IPS-15b (cell line): ENCODE data around the gene COL24A1.
A peak's percentile ranks its signal among the peaks of the same experiment; 100 is the strongest.
"Not testable (repeated sequence)": the region's sequence is repeated elsewhere in the genome, so short reads cannot be mapped to it uniquely, and the experiment has no call there.

Experiments used
- H3K27me3 ChIP-seq: one replicate; pipeline ENCODE4 v1.6.1; 2013; ENCODE audit warnings: low read length; ENCODE audit not compliant: control insufficient read depth, insufficient read depth
- H3K36me3 ChIP-seq: one replicate; pipeline ENCODE4 v1.6.1; 2013; ENCODE audit warnings: low read length; ENCODE audit not compliant: control insufficient read depth, insufficient read depth
- H3K4me1 ChIP-seq: one replicate; pipeline ENCODE4 v1.6.1; 2013; ENCODE audit warnings: mild to moderate bottlenecking, low read length; ENCODE audit not compliant: control insufficient read depth, insufficient read depth
- H3K4me3 ChIP-seq: one replicate; pipeline ENCODE4 v1.5.1; 2013; ENCODE audit warnings: low read depth, low read length
- H3K9ac ChIP-seq: one replicate; pipeline ENCODE4 v1.6.1; 2013; ENCODE audit warnings: low read depth, mild to moderate bottlenecking, low read length
- H3K9me3 ChIP-seq: one replicate; pipeline ENCODE4 v1.6.1; 2013; ENCODE audit warnings: mild to moderate bottlenecking, low read length; ENCODE audit not compliant: control insufficient read depth, insufficient read depth

COL24A1 gene

DNA sequence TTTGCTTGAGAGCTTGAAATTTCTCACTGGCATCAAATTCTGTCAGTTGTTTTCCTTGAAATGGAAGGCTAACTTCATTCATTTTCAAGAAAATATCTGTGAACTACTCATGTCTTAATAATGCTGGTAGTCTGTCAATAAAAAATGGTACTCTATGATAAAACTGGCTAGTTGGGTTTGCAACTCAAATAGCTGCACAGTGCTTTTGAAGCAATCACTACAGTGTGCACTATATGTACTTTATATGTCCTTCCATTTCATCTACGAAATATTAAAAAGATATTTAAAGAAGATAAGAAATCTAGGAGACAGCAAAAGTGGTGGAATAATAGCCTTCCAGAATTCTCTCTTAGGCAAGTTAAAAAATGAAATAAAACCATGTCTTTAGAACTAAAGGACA is 408.5 kb downstream of the COL24A1 start:
- no peaks in the 10 kb centered on the region for H3K36me3 ChIP-seq

DNA sequence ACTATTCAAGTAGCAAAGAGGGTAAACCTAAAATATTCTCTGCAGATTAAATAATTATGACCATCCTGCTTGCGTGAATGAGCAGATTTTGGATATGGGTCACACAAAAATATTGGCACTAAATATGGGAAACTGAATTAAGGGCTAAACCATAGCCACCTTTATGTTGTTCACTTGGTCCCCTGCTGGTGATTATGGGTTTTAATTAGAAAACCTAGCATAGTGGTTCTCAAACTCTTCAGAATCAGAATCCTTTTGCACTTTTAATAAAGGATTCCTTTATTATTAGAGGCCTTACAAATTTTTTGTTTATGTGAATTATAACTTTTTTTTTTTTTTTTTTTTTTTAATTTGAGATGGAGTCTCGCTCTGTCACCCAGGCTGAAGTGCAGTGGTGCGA is 409.8 kb downstream of the COL24A1 start:
- Histone ChIP-seq H3K9me3 (no peaks in the 10 kb centered on the region), H3K4me1 (no peaks in the 10 kb centered on the region), H3K4me3 (no peak overlapping the region)

More for the DNA sequence above, 408.5 kb downstream of the COL24A1 start:
- Histone ChIP-seq H3K27me3 (no peaks in the 10 kb centered on the region), H3K9me3 (no peaks in the 10 kb centered on the region), H3K4me1 (no peaks in the 10 kb centered on the region), H3K9ac (no peak overlapping the region), H3K4me3 (no peak overlapping the region)

DNA sequence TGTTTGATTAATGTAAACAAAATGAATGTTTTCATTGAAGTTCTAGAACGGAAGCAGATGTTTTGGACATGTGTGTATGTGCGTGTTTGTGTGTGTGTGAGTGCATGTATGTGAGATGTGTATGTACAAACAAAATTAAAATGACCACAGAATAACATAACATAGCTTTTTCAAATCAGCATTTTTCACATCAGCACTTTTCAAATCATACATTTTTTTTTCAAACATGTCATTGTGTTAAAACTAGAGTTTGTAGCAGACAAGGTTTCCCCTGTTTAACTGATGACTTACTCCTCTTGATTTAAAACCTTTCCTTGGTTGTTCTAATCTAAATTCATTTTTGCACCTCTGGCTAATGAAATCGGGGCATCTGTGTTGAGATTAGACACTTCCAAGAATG is 412.8 kb downstream of the COL24A1 start:
- no peaks in the 10 kb centered on the region for H3K9me3 ChIP-seq
- no peak overlapping the region for H3K9ac ChIP-seq
- no peaks in the 10 kb centered on the region for H3K27me3 ChIP-seq
- H3K4me3 ChIP-seq, result no peak overlapping the region
- H3K4me1 ChIP-seq, result no peaks in the 10 kb centered on the region
- H3K36me3 ChIP-seq, result no peaks in the 10 kb centered on the region

More for the DNA sequence above, 409.8 kb downstream of the COL24A1 start:
- H3K9ac ChIP-seq, result no peak overlapping the region
- no peaks in the 10 kb centered on the region for H3K36me3 ChIP-seq
- H3K27me3 ChIP-seq, result no peaks in the 10 kb centered on the region

DNA sequence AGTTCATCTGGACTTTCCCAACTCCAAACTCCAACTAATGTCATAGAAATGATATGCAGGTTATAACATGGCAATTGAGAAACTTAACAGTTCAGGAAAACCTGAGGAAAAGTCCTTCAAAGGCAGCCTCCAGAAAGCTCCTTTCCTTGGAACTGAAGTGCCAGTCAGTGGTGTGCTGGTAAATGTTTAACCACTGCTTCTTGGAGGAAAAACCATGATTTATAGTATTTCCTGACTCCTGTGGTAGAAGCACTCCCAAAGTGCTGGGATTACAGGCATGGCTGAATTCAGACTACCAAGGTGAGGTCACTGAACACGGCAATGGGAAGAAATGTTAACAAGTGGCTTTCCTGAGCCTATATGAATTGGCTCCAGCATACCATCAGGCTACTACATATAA is 421.6 kb downstream of the COL24A1 start:
- Histone ChIP-seq H3K9me3 (no peaks in the 10 kb centered on the region), H3K36me3 (no peaks in the 10 kb centered on the region), H3K4me3 (no peak overlapping the region), H3K27me3 (no peaks in the 10 kb centered on the region), H3K4me1 (no peaks in the 10 kb centered on the region), H3K9ac (no peak overlapping the region)

DNA sequence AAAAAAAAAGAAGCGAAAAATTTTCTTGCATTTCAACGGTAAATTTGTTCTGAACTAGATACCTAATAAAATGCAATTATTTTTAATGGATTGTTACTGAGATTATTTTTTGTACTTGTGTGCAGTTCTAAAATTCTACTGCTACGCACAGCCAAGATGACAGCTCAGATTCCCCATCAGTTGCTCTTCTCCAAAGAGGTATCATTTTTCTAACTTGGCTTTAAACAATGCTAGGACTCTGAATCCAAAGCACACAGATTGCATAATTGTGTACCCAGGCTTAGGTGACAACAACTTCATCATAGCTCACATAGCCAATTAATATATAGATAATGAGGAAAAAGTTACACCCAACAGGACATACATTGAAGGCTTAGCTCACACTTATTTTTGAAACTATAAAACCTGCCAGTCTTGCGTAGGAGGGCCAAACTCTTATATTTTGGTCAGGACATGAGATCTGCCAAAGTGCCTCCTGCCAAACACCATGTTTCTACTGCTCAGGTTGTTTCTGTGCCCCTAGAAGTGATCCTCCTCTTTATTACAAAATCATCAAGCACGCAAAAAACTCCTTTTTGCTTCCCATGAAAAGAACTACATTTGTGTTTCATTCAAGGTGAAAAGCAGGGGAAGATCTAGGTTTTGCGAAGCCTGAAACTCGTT is 437.8 kb downstream of the COL24A1 start:
- peaks cover 3% of the 10 kb centered on the region for H3K36me3 ChIP-seq
- H3K27me3 ChIP-seq, result no peaks in the 10 kb centered on the region
- no peak overlapping the region for H3K4me3 ChIP-seq
- H3K4me1 ChIP-seq, result no peaks in the 10 kb centered on the region
- peaks cover under 1% of the 10 kb centered on the region for H3K9me3 ChIP-seq
- H3K9ac ChIP-seq, result no peak overlapping the region

DNA sequence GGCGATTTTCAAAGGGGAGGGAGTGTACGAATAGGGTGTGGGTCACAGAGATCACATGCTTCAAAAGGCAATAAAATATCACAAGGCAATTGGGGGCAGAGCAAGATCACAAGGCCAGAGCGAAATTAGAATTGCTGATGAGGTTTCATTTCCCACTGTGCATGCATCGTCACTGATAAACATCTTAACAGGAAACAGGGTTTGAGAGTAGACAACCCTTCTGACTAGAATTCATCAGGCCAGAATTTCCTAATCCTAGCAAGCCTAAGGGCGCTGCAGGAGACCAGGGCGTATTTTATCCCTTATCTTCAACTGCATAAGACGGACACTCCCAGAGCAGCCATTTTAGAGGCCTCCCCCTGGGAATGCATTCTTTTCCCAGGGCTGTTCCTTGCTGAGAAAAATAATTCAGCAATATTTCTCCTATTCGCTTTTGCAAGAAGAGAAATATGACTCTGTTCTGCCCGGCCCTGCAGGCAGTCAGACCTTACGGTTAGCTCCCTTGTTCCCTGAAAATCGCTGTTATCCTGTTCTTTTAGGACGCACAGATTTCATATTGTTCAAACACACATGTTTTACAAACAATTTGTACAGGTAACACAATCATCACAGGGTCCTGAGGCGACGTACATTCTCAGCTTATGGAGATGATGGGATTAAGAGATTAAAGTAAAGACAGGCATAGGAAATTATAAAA is 442.0 kb downstream of the COL24A1 start:
- not testable (repeated sequence) for H3K4me3 ChIP-seq, H3K27me3 ChIP-seq, H3K36me3 ChIP-seq, H3K4me1 ChIP-seq, H3K9ac ChIP-seq, H3K9me3 ChIP-seq

DNA sequence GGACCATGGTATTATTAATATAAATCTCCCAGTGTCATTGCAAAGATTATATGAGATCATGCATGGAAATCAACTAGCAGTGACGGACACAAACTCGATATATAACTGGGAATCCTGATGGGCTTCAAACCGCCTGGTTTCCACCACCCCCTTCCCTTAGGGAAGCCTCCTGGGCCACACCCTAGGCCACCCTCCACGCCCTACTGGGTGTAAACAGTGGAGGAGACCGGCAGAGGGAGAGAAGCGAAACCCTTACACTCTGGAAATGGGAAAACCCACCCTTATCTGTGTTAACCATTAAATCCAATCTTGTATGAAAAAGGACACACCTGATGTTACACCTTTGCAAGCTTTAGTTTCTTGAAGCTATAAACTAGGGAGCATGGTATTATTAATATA is 447.7 kb downstream of the COL24A1 start:
- Histone ChIP-seq H3K9ac (peak overlapping the region; percentile 80), H3K9me3 (peaks cover 2% of the 10 kb centered on the region), H3K4me3 (peak overlapping the region; percentile 97), H3K27me3 (no peaks in the 10 kb centered on the region), H3K4me1 (peaks cover 9% of the 10 kb centered on the region), H3K36me3 (no peaks in the 10 kb centered on the region)

DNA sequence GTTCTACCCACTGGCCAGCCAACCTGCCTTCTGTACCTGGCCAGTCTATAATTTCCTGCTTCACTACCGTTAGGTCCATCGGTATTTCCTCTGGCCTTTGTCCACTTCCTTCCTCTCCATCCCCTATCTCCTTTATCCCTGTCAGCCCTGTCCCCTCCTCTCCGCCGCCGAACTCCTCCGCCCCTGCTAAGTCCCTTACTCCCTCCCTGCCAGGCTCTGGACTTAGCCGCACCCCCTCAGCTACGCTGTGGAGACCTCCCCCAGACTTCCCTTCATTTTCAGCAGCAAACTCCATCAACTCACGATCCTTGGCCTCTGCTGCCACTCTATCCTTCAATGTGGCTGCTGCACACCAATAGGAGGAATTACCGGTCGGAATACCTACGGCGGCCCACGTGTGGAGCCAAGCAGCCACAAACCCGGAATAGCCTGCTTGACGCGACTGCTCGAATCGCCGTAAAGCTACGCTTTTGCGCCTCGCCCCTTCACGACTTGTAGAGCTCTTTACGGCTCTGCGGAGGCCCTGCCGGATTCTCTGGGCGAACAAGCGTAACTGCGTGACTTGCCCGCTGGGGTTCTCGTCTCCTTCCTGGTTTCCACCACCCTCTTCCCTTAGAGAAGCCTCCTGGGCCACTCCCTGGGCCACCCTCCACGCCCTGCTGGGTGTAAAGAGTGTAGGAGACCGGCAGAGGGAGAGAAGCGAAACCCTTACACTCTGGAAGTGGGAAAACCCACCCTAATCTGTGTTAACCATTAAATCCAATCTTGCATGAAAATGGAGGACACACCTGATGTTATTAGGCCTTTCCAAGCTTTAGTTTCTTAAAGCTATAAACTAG is 448.4 kb downstream of the COL24A1 start, which contains the start of gene ZNHIT6:
ZNHIT6 (minus strand) TSS at position 444 of the 839 bp plus-strand sequence; CDS start at position 295, 149 bp downstream.
- no peaks in the 10 kb centered on the region for H3K36me3 ChIP-seq
- no peaks in the 10 kb centered on the region for H3K27me3 ChIP-seq
- no peaks in the 10 kb centered on the region for H3K9me3 ChIP-seq
- peak within 1 kb of the TSS; percentile 97 for H3K4me3 ChIP-seq
- H3K9ac ChIP-seq, result peak within 1 kb of the TSS; percentile 80
- peaks cover 9% of the 10 kb centered on the region for H3K4me1 ChIP-seq

DNA sequence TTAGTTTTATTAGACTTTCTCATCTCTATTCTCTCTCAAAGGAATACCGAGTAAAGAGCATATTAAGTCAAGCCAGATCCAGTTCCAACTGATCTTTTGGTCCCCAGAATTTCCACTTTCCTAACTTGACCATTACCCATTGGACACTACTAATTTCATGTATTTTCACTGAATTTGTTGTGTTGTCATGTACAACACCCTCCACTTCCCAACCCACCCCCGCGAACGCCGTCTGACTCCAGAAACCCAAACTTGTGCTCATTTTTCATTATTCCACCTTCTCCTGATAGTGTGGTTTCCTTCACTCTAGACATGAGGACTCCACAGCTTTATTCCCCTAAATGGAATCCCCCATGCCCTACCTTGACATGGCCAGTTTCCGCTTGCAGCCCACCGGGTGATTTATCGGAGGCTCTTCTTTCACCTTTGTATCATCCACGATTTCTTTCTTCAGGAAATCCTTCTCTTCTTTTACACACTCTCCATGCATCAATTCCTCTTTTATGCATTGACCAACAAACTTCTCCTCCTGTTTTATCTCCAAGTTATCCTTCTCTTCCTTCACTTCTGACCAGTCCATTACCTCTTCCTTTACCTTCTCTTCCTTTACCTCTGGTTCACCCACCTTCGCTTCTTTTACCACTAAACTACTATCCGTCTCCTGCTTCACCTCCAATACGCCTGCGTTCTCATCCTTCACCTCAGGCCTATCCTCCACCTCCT is 449.1 kb downstream of the COL24A1 start:
- Histone ChIP-seq H3K4me1 (peaks cover 9% of the 10 kb centered on the region), H3K4me3 (peak overlapping the region; percentile 97), H3K36me3 (no peaks in the 10 kb centered on the region), H3K9me3 (no peaks in the 10 kb centered on the region), H3K9ac (peak overlapping the region; percentile 56), H3K27me3 (no peaks in the 10 kb centered on the region)

DNA sequence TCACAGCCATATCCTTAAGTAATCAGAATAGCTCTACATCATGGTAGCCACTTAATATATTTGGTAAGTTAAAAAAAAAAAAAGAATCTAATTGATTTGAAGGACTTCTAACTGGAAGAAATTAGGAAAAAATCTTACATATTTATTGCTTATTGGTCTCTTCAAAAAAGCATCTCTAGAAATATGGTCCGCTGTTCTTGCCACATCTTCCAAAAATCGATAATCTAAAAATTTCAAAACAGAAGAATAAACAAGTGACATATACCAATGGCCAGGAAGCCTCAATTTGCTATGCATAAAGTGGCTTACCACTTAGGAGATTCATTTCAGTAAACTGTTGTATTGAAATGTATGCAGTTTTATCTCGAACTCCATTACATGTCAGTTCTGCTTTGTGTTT is 450.6 kb downstream of the COL24A1 start:
- no peaks in the 10 kb centered on the region for H3K9me3 ChIP-seq
- H3K4me1 ChIP-seq, result peaks cover 9% of the 10 kb centered on the region
- no peaks in the 10 kb centered on the region for H3K27me3 ChIP-seq
- no peak overlapping the region for H3K9ac ChIP-seq
- H3K4me3 ChIP-seq, result peak overlapping the region; percentile 11
- H3K36me3 ChIP-seq, result peaks cover 2% of the 10 kb centered on the region

DNA sequence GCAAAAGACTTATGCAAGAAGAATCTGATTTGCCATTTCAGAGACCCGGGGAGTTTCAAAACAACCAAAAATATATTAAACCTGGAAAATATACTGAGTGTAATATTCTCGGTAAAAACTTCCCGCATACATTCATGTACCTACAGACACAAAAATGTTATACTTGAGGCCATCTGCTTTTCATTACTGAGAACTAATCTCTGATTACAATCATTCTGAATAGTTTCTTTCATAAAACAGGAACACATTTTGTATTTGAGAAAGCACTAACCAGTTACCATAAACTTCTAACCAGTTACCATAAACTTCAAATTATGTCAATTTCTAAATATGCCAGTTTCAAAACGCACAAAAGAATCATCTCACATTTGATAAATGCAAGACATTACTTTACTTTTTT is 456.1 kb downstream of the COL24A1 start:
- no peak overlapping the region for H3K9ac ChIP-seq
- peaks cover 2% of the 10 kb centered on the region for H3K36me3 ChIP-seq
- H3K27me3 ChIP-seq, result no peaks in the 10 kb centered on the region
- no peaks in the 10 kb centered on the region for H3K9me3 ChIP-seq
- no peaks in the 10 kb centered on the region for H3K4me1 ChIP-seq
- no peak overlapping the region for H3K4me3 ChIP-seq
